Thyroid gland (tissue), 4 donors: ENCODE data around the gene FXYD3. TPM values are rescaled to one million over a fixed set of nuclear protein-coding genes. Genes with fewer than 3 reads are reported as not detected.

Source experiments
- DNase-seq, 2 donors: peaks; one replicate each; pipeline ENCODE4 v3.0.0-alpha.2; 2019
- H3K27ac ChIP-seq, 3 donors: fragments of 200-600 bp; sonication (generic); 1 replicate in 2 of 3; 2 replicates in 1 of 3; pipeline ENCODE4 v1.5.1; 2016 to 2019; ENCODE audit warnings: mild to moderate bottlenecking in 1 of 3, moderate library complexity in 1 of 3
- H3K27me3 ChIP-seq: fragments of 200-600 bp; sonication (generic); one replicate; pipeline ENCODE4 v1.5.1; 2019
- H3K36me3 ChIP-seq, 2 donors: fragments of 200-600 bp; sonication (generic); one replicate each; pipeline ENCODE4 v1.5.1; 2016 to 2019
- H3K4me1 ChIP-seq, 2 donors: fragments of 200-600 bp; sonication (generic); one replicate each; pipeline ENCODE4 v1.5.1; 2017 to 2019
- H3K4me3 ChIP-seq, 3 donors: fragments of 200-600 bp; sonication (generic); replicated peaks in 1 of 3; 1 replicate in 2 of 3; 2 replicates in 1 of 3; pipeline ENCODE4 v1.5.1; 2016; ENCODE audit warnings: mild to moderate bottlenecking in 1 of 3
- H3K9me3 ChIP-seq: fragments of 200-600 bp; sonication (generic); one replicate; pipeline ENCODE4 v1.5.1; 2017
- CTCF ChIP-seq, 6 experiments: fragments of 200-600 bp in 3 of 6; fragments of 450-650 bp in 3 of 6; sonication (generic) in 3 of 6; IDR thresholded peaks; one replicate each; pipeline ENCODE4 v1.5.1; 2016 to 2019; ENCODE audit warnings: antibody characterized with exemption in 6 of 6, mild to moderate bottlenecking in 2 of 6, inconsistent platforms in 1 of 6, moderate library complexity in 1 of 6
- POLR2A ChIP-seq, 2 donors: fragments of 450-650 bp; IDR thresholded peaks; one replicate each; pipeline ENCODE4 v1.6.1; 2017; ENCODE audit warnings: antibody characterized with exemption in 2 of 2, mild to moderate bottlenecking in 2 of 2, moderate library complexity in 1 of 2
- WGBS, 2 donors: methylation state at CpG; one replicate each; pipeline ENCODE4 v1.1.5; 2017; 5-methylcytosine and 5-hydroxymethylcytosine counted together
- intact Hi-C: fragments of 100-400 bp; cut with DNase I; formaldehyde crosslinking; loops from one replicate; pipeline ENCODE4 v1.15.1; 2023
- total RNA-seq, 4 donors: library from RNA; depleted of rRNA; stranded (reverse); fragments of >200 nt; gene quantifications; one replicate each; pipeline ENCODE4 v1.2.3, GENCODE V29; 2016

The FXYD3 gene
- total RNA-seq, 4 donors from 2014 or later, result 1.1 TPM; not detected in 3

- Histone ChIP-seq H3K36me3 (no peaks in the 10 kb centered on the region), H3K27me3 (no peaks in the 10 kb centered on the region)
- no peak for DNase-seq
These were observed 40.2 kb upstream of the FXYD3 start for GRCh38 chr19:35075202-35076025.

GRCh38 chr19:35076026-35076370 is 39.6 kb upstream of the FXYD3 start:
- H3K27me3 ChIP-seq, result no peaks in the 10 kb centered on the region
- intact Hi-C loops, result no loop called here
- no peaks in the 10 kb centered on the region for H3K36me3 ChIP-seq
- DNase-seq, result no peak
- H3K4me1 ChIP-seq, result no peaks in the 10 kb centered on the region
- 76 to 100% methylated on average over 2 of the region's 6 CpGs for WGBS, 2 donors
- H3K27ac ChIP-seq, result no peak overlapping the region
- H3K9me3 ChIP-seq, result no peaks in the 10 kb centered on the region
- TF ChIP-seq POLR2A (IDR thresholded peaks at IDR 0.05), result no peak
- no peak for TF ChIP-seq CTCF (IDR thresholded peaks at IDR 0.05)
- H3K4me3 ChIP-seq, result no peak overlapping the region

More at GRCh38 chr19:35075202-35076025, 40.2 kb upstream of the FXYD3 start:
- no peaks in the 10 kb centered on the region for H3K9me3 ChIP-seq
- intact Hi-C loops, result no loop called here
- H3K4me1 ChIP-seq, result no peaks in the 10 kb centered on the region
- H3K4me3 ChIP-seq, result no peak overlapping the region
- TF ChIP-seq CTCF (IDR thresholded peaks at IDR 0.05) (no peak), POLR2A (IDR thresholded peaks at IDR 0.05) (no peak)
- WGBS, 2 donors, result 88 to 90% methylated on average over 14 to 16 of the region's 21 CpGs
- H3K27ac ChIP-seq, result no peak overlapping the region

- no peak for TF ChIP-seq POLR2A (IDR thresholded peaks at IDR 0.05)
- no peak for TF ChIP-seq CTCF (IDR thresholded peaks at IDR 0.05)
- WGBS, 2 donors, result 72 to 76% methylated on average over 3 to 7 of the region's 8 CpGs
- intact Hi-C loops, result no loop called here
- DNase-seq, result no peak
- no peaks in the 10 kb centered on the region for H3K4me1 ChIP-seq
- no peak overlapping the region for H3K4me3 ChIP-seq
- H3K9me3 ChIP-seq, result no peaks in the 10 kb centered on the region
- no peaks in the 10 kb centered on the region for H3K27me3 ChIP-seq
- no peak overlapping the region for H3K27ac ChIP-seq
- no peaks in the 10 kb centered on the region for H3K36me3 ChIP-seq
These were observed 39.0 kb upstream of the FXYD3 start for GRCh38 chr19:35076657-35077056.

GRCh38 chr19:35077411-35078223 is 38.0 kb upstream of the FXYD3 start:
- no peaks in the 10 kb centered on the region for H3K27me3 ChIP-seq
- WGBS, 2 donors, result 88 to 92% methylated on average over 17 of the region's 17 CpGs
- no peak overlapping the region for H3K4me3 ChIP-seq
- TF ChIP-seq POLR2A (IDR thresholded peaks at IDR 0.05), result no peak
- intact Hi-C loops, result no loop called here
- H3K9me3 ChIP-seq, result no peaks in the 10 kb centered on the region
- no peaks in the 10 kb centered on the region for H3K36me3 ChIP-seq
- no peak for DNase-seq
- no peak overlapping the region for H3K27ac ChIP-seq
- H3K4me1 ChIP-seq, result no peaks in the 10 kb centered on the region

GRCh38 chr19:35079826-35080225 is 35.8 kb upstream of the FXYD3 start:
- no peak for DNase-seq
- Histone ChIP-seq H3K27me3 (no peaks in the 10 kb centered on the region), H3K36me3 (no peaks in the 10 kb centered on the region), H3K4me1 (no peaks in the 10 kb centered on the region), H3K27ac (no peak overlapping the region), H3K4me3 (no peak overlapping the region), H3K9me3 (no peaks in the 10 kb centered on the region)
- TF ChIP-seq CTCF (IDR thresholded peaks at IDR 0.05) (no peak), POLR2A (IDR thresholded peaks at IDR 0.05) (no peak)
- 85 to 88% methylated on average over 10 to 11 of the region's 14 CpGs for WGBS, 2 donors
- intact Hi-C loops, result no loop called here
